WERI-Rb-1 (cell line): ENCODE data around the gene EFCAB11.

Source experiments
- DNase-seq: peaks from one replicate; pipeline ENCODE4 v3.0.0-alpha.2; 2020
- H3K27ac ChIP-seq: fragments of 250-450 bp; sonication (Bioruptor Pico); 2 replicates; pipeline ENCODE4 v1.5.1; 2020; ENCODE audit warnings: mild to moderate bottlenecking, moderate library complexity
- H3K27me3 ChIP-seq: fragments of 250-450 bp; sonication (Bioruptor Pico); 2 replicates; pipeline ENCODE4 v1.5.1; 2021; ENCODE audit warnings: mild to moderate bottlenecking, low read depth, moderate library complexity; ENCODE audit not compliant: insufficient read depth, severe bottlenecking
- H3K36me3 ChIP-seq: fragments of 250-450 bp; sonication (Bioruptor Pico); 2 replicates; pipeline ENCODE4 v1.5.1; 2020; ENCODE audit warnings: mild to moderate bottlenecking, moderate library complexity
- H3K4me3 ChIP-seq: 2 replicates; pipeline ENCODE4 v1.5.1; 2011; ENCODE audit warnings: low read depth, mild to moderate bottlenecking, control low read depth, low read length
- H3K9me3 ChIP-seq: fragments of 250-450 bp; sonication (Bioruptor Pico); 2 replicates; pipeline ENCODE4 v1.5.1; 2021; ENCODE audit warnings: mild to moderate bottlenecking, moderate library complexity; ENCODE audit not compliant: severe bottlenecking
- TF ChIP-seq, protein P1 (sequence below): IDR thresholded peaks from 2 replicates; pipeline ENCODE4 v1.5.1; 2011; ENCODE audit warnings: low read depth, mild to moderate bottlenecking, control low read depth, inconsistent platforms, low read length

Gene EFCAB11

GRCh38 chr14:89870316-89870715 is 84.2 kb downstream of the EFCAB11 start:
- Histone ChIP-seq H3K36me3 (no peaks in the 10 kb centered on the region), H3K9me3 (peaks cover 8% of the 10 kb centered on the region), H3K27ac (no peak overlapping the region), H3K27me3 (no peaks in the 10 kb centered on the region), H3K4me3 (no peak overlapping the region)
- no peak for DNase-seq
- TF ChIP-seq, protein P1, sequence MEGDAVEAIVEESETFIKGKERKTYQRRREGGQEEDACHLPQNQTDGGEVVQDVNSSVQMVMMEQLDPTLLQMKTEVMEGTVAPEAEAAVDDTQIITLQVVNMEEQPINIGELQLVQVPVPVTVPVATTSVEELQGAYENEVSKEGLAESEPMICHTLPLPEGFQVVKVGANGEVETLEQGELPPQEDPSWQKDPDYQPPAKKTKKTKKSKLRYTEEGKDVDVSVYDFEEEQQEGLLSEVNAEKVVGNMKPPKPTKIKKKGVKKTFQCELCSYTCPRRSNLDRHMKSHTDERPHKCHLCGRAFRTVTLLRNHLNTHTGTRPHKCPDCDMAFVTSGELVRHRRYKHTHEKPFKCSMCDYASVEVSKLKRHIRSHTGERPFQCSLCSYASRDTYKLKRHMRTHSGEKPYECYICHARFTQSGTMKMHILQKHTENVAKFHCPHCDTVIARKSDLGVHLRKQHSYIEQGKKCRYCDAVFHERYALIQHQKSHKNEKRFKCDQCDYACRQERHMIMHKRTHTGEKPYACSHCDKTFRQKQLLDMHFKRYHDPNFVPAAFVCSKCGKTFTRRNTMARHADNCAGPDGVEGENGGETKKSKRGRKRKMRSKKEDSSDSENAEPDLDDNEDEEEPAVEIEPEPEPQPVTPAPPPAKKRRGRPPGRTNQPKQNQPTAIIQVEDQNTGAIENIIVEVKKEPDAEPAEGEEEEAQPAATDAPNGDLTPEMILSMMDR = no peak

- Histone ChIP-seq H3K36me3 (no peaks in the 10 kb centered on the region), H3K27me3 (no peaks in the 10 kb centered on the region), H3K4me3 (no peak overlapping the region), H3K9me3 (peaks cover 8% of the 10 kb centered on the region), H3K27ac (no peak overlapping the region)
- DNase-seq = no peak
- TF ChIP-seq, protein P1 = no peak
Observed at GRCh38 chr14:89869606-89870005, 84.9 kb downstream of the EFCAB11 start.

- Histone ChIP-seq H3K27ac (no peak overlapping the region), H3K4me3 (no peak overlapping the region), H3K27me3 (no peaks in the 10 kb centered on the region), H3K9me3 (peaks cover 3% of the 10 kb centered on the region), H3K36me3 (no peaks in the 10 kb centered on the region)
- TF ChIP-seq, protein P1 = no peak
- DNase-seq = no peak
Observed at GRCh38 chr14:89866458-89866857, 88.1 kb downstream of the EFCAB11 start.

DNA sequence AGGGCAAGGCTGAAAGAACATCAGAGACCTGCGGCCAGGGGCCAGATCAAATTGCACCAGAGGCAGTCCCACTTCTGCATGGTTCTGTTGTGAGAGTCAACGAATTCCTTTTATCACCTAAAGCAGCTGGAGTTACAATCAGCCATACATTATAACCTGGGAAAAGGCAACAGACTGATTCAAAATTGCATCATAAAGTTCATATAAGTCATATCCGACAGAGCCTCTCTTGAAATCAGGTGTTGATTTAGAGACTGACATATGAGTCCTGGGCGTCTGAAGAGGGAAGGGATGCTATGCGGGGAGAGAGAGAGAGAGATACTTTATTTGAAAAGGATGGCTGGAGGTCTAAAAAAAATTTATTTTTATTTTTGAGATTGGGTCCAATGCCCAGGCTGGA is 89.4 kb downstream of the EFCAB11 start:
- Histone ChIP-seq H3K27me3 (no peaks in the 10 kb centered on the region), H3K27ac (no peak overlapping the region), H3K4me3 (no peak overlapping the region), H3K9me3 (peaks cover 3% of the 10 kb centered on the region), H3K36me3 (no peaks in the 10 kb centered on the region)
- DNase-seq = no peak
- TF ChIP-seq, protein P1 = no peak

GRCh38 chr14:89862856-89863255 is 91.7 kb downstream of the EFCAB11 start:
- Histone ChIP-seq H3K9me3 (peaks cover 3% of the 10 kb centered on the region), H3K36me3 (no peaks in the 10 kb centered on the region), H3K27ac (no peak overlapping the region), H3K4me3 (no peak overlapping the region), H3K27me3 (no peaks in the 10 kb centered on the region)
- DNase-seq = no peak
- TF ChIP-seq, protein P1 = no peak

GRCh38 chr14:89861630-89862029 is 92.9 kb downstream of the EFCAB11 start:
- no peak overlapping the region for H3K27ac ChIP-seq
- H3K27me3 ChIP-seq = no peaks in the 10 kb centered on the region
- H3K36me3 ChIP-seq = no peaks in the 10 kb centered on the region
- TF ChIP-seq, protein P1 = no peak
- no peak for DNase-seq
- no peak overlapping the region for H3K4me3 ChIP-seq
- H3K9me3 ChIP-seq = no peaks in the 10 kb centered on the region
